DND-41 (cell line): Measurements from ENCODE around the gene XRCC5.

Experiments used
- ATAC-seq: fragments of 200-7000 bp; cut with Tn5 transposase; 3 replicates; pipeline ENCODE4 v1.9.1; 2021; ENCODE audit warnings: low read depth; ENCODE audit not compliant: insufficient read depth
- DNase-seq: peaks from one replicate; pipeline ENCODE4 v3.0.0-alpha.2; 2020
- H2AFZ ChIP-seq: 2 replicates; pipeline ENCODE4 v1.6.0; 2012; ENCODE audit warnings: low read depth, low read length
- H3K27ac ChIP-seq: 2 replicates; pipeline ENCODE4 v1.5.1; 2012; ENCODE audit warnings: low read length, inconsistent platforms
- H3K27me3 ChIP-seq: fragments of 200-600 bp; sonication (generic); 2 replicates; pipeline ENCODE4 v1.6.0; 2012; ENCODE audit warnings: low read length, mild to moderate bottlenecking, inconsistent platforms; ENCODE audit not compliant: insufficient read depth, poor library complexity
- H3K36me3 ChIP-seq: 2 replicates; pipeline ENCODE4 v1.5.1; 2012; ENCODE audit warnings: low read length, inconsistent platforms; ENCODE audit not compliant: insufficient read depth
- H3K4me1 ChIP-seq: 2 replicates; pipeline ENCODE4 v1.5.1; 2012; ENCODE audit warnings: mild to moderate bottlenecking, low read length; ENCODE audit not compliant: insufficient read depth
- H3K4me2 ChIP-seq: 2 replicates; pipeline ENCODE4 v1.6.0; 2012; ENCODE audit warnings: mild to moderate bottlenecking, moderate library complexity, low read length, inconsistent platforms; ENCODE audit not compliant: insufficient read depth
- H3K4me3 ChIP-seq, 2 experiments: fragments of 200-600 bp in 1 of 2; shearing (Covaris generic) in 1 of 2; 2 replicates each; pipeline ENCODE4 v1.5.1; 2012 to 2016; ENCODE audit warnings: inconsistent platforms in 2 of 2, low read length in 2 of 2, mild to moderate bottlenecking in 2 of 2, low read depth in 1 of 2, moderate library complexity in 1 of 2
- H3K79me2 ChIP-seq: 2 replicates; pipeline ENCODE4 v1.6.0; 2012; ENCODE audit warnings: low read length, inconsistent platforms; ENCODE audit not compliant: insufficient read depth
- H3K9ac ChIP-seq: 2 replicates; pipeline ENCODE4 v1.6.0; 2012; ENCODE audit warnings: low read depth, mild to moderate bottlenecking, inconsistent platforms, low read length, moderate library complexity
- H3K9me3 ChIP-seq: 2 replicates; pipeline ENCODE4 v1.5.1; 2012; ENCODE audit warnings: low read length, moderate library complexity, mild to moderate bottlenecking, inconsistent platforms; ENCODE audit not compliant: insufficient read depth, severe bottlenecking
- H4K20me1 ChIP-seq: 2 replicates; pipeline ENCODE4 v1.6.0; 2012; ENCODE audit warnings: low read length; ENCODE audit not compliant: insufficient read depth
- CTCF ChIP-seq: IDR thresholded peaks from 2 replicates; pipeline ENCODE4 v1.5.1; 2012; ENCODE audit warnings: borderline replicate concordance, low read length, moderate library complexity, mild to moderate bottlenecking; ENCODE audit not compliant: poor library complexity, severe bottlenecking; ENCODE audit errors: extremely low read depth
- EZH2 ChIP-seq: IDR thresholded peaks from 3 replicates; pipeline ENCODE4 v1.6.1; 2012; ENCODE audit warnings: borderline replicate concordance, low read depth, mild to moderate bottlenecking, moderate library complexity, low read length, inconsistent platforms; ENCODE audit not compliant: severe bottlenecking

XRCC5 gene

DNA sequence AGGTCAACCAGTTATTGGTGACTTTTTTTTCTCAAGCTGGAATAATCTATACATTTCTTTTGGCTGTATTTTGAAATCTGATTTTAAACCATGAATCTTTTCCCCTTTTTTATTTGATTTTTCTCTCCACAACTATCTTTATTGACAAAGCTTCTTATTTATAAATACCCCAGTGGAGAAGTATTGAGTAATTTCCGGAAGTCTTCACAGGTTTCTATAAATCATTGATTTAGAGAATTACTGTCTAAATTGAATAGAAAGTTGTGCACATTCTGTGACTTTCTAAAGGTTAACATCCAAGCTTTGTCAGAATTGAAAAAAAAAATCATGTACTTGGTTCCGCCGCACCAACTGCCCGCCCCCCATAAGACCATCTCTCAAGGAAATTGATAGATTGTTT lies 39.8 kb downstream of the XRCC5 start:
- peaks cover 66% of the 10 kb centered on the region for H3K79me2 ChIP-seq
- no peak for TF ChIP-seq EZH2
- no peak for TF ChIP-seq CTCF
- no peak overlapping the region for H2AFZ ChIP-seq
- no peaks in the 10 kb centered on the region for H3K4me1 ChIP-seq
- peaks cover 99% of the 10 kb centered on the region for H3K36me3 ChIP-seq
- no peak for ATAC-seq
- no peak for DNase-seq
- no peak overlapping the region for H3K9ac ChIP-seq
- no peak overlapping the region for H3K27ac ChIP-seq
- no peaks in the 10 kb centered on the region for H3K27me3 ChIP-seq
- no peak overlapping the region for H3K4me3 ChIP-seq
- H3K9me3 ChIP-seq, result no peaks in the 10 kb centered on the region
- peaks cover 38% of the 10 kb centered on the region; the same call in 1 of the 2 replicates for H4K20me1 ChIP-seq
- no peak overlapping the region for H3K4me2 ChIP-seq

DNA sequence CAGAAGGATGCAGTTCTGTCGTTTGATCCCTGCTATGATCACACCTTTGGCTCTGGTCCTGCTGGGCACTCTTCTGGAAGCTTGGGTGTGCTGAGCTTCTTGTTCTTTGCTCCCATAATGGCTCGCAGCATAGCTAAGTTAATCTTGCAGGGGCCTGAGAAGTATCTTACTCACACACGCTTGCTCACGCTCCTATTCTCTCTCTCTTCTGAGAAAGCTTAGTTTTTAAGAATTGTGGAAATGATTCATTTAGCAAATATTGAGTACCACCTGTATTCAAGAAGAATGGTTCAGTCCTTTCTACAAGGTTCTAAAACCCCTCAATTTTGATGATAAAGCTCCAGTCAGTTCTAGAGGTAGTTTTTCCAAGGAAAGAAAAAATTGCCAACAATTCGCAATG lies 40.6 kb downstream of the XRCC5 start:
- Histone ChIP-seq H2AFZ (no peak overlapping the region), H3K9ac (no peak overlapping the region), H3K9me3 (no peaks in the 10 kb centered on the region), H3K79me2 (peaks cover 66% of the 10 kb centered on the region), H3K27me3 (no peaks in the 10 kb centered on the region), H3K4me1 (no peaks in the 10 kb centered on the region), H3K4me2 (no peak overlapping the region), H4K20me1 (peaks cover 38% of the 10 kb centered on the region; the same call in 1 of the 2 replicates), H3K27ac (no peak overlapping the region), H3K36me3 (peaks cover 99% of the 10 kb centered on the region), H3K4me3 (no peak overlapping the region)
- TF ChIP-seq EZH2 (no peak), CTCF (no peak)
- DNase-seq (no peak), ATAC-seq (no peak)

GRCh38 chr2:216151313-216152025 lies 42.3 kb downstream of the XRCC5 start:
- H2AFZ ChIP-seq, result no peak overlapping the region
- DNase-seq (no peak), ATAC-seq (no peak)
- H4K20me1 ChIP-seq, result peaks cover 37% of the 10 kb centered on the region; the same call in 1 of the 2 replicates
- no peak overlapping the region for H3K27ac ChIP-seq
- H3K79me2 ChIP-seq, result peaks cover 69% of the 10 kb centered on the region
- H3K4me1 ChIP-seq, result no peaks in the 10 kb centered on the region
- H3K27me3 ChIP-seq, result no peaks in the 10 kb centered on the region
- peaks cover 98% of the 10 kb centered on the region for H3K36me3 ChIP-seq
- TF ChIP-seq CTCF (peak; percentile 19), EZH2 (no peak)
- H3K9me3 ChIP-seq, result no peaks in the 10 kb centered on the region
- H3K4me2 ChIP-seq, result no peak overlapping the region
- H3K9ac ChIP-seq, result no peak overlapping the region
- H3K4me3 ChIP-seq, result no peak overlapping the region

GRCh38 chr2:216155954-216156353 lies 46.8 kb downstream of the XRCC5 start:
- Histone ChIP-seq H2AFZ (no peak overlapping the region), H3K4me3 (no peak overlapping the region), H3K36me3 (peaks cover 98% of the 10 kb centered on the region), H3K4me1 (no peaks in the 10 kb centered on the region), H3K27ac (no peak overlapping the region), H3K9ac (no peak overlapping the region), H4K20me1 (peaks cover 23% of the 10 kb centered on the region; the same call in 1 of the 2 replicates), H3K27me3 (no peaks in the 10 kb centered on the region), H3K4me2 (no peak overlapping the region), H3K9me3 (no peaks in the 10 kb centered on the region), H3K79me2 (peaks cover 55% of the 10 kb centered on the region)
- ATAC-seq, result no peak
- TF ChIP-seq EZH2, result no peak
- TF ChIP-seq CTCF, result no peak
- DNase-seq, result no peak
